ENCODE data around the gene PRELID2.
"Not testable (repeated sequence)": the region's sequence is repeated elsewhere in the genome, so short reads cannot be mapped to it uniquely, and the experiment has no call there.

Gene PRELID2

DNA sequence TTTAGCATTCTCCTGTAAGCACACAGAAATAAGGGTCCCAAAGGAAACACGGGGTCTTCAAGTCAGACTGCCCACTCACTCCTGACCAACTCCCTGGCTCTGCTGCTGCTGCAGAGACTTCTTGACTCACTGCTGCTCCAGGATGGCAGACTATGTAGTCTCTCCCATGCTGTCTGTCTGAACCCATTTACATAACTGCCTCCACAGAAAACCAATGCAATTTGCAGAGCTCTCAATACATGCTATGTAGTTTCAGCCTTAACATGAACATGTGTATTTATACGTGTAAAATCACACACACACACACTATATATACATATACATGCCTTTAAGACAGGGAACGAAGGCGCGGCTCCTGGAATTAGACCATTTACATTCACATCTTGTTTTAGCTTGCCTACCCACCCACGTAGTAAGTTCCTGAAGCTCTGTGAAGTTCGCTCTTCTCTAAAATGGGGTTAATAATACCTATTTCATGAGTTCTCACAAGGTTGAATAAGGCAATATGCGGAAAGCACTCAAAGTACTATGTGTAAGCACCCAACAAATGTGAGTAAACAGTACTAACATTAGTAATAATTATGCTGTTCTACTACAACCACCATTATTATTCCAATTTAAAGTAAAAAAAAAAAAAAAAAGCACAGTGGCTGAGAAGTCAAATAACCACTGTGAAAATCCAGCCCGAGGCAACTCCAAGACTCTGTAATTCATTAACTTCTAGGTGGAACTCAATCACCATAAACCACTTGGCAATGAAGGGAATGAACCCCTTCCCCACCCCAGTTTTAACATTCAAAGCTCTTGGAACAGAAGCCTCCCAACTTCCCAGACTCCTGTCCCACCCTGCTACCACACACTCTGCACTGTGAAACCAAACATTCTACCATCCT, 31.8 kb downstream of the PRELID2 start:
- TF ChIP-seq SP1 (IDR thresholded peaks at IDR 0.05) (no peak), FOXK2 (IDR thresholded peaks at IDR 0.05) (no peak), CTBP1 (IDR thresholded peaks at IDR 0.05; ENCODE audit: borderline replicate concordance) (no peak), BHLHE40 (IDR thresholded peaks at IDR 0.05; ENCODE audit: borderline replicate concordance) (no peak), L3MBTL2 (conservative IDR thresholded peaks at IDR 0.05) (no peak), PKNOX1 (IDR thresholded peaks at IDR 0.05) (no peak), TARDBP (IDR thresholded peaks at IDR 0.05) (no peak)
- DNase-seq (ENCODE audit: extremely low spot score) = no peak
- CTCF ChIA-PET = no interaction called here
- POLR2A ChIA-PET = no interaction called here

DNA sequence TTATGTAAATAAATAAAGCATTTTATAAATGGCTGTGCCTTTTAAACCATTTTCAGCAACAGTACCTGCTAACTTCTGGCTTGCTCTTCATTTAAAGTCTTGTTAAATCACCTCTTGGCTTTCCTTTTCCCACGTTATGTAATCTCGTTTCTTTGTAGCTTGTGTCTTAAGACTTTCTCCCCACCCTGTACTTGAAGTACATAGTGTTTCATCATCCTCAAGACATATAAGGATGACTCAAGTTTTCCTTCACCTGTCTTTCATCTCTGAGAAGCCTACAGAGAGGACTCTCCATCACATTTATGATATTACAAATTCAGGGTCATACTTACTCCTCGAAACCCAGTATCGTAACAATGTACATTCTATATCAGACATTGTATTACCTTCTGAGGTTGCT, 33.9 kb downstream of the PRELID2 start:
- ChIA-PET POLR2A (no interaction called here), CTCF (no interaction called here)
- TF ChIP-seq ZNF384 (IDR thresholded peaks at IDR 0.05) (no peak), FOXA1 (IDR thresholded peaks at IDR 0.05) (no peak), HDGF (IDR thresholded peaks at IDR 0.05; ENCODE audit: borderline replicate concordance) (no peak), TARDBP (IDR thresholded peaks at IDR 0.05) (no peak), LEF1 (IDR thresholded peaks at IDR 0.05; ENCODE audit: borderline replicate concordance) (no peak), ARNT (IDR thresholded peaks at IDR 0.05) (no peak), L3MBTL2 (conservative IDR thresholded peaks at IDR 0.05) (no peak), SUZ12 (IDR thresholded peaks at IDR 0.05) (no peak), PKNOX1 (IDR thresholded peaks at IDR 0.05) (no peak), BHLHE40 (IDR thresholded peaks at IDR 0.05; ENCODE audit: borderline replicate concordance) (no peak), SP1 (IDR thresholded peaks at IDR 0.05) (no peak)
- DNase-seq (ENCODE audit: extremely low spot score) = no peak

DNA sequence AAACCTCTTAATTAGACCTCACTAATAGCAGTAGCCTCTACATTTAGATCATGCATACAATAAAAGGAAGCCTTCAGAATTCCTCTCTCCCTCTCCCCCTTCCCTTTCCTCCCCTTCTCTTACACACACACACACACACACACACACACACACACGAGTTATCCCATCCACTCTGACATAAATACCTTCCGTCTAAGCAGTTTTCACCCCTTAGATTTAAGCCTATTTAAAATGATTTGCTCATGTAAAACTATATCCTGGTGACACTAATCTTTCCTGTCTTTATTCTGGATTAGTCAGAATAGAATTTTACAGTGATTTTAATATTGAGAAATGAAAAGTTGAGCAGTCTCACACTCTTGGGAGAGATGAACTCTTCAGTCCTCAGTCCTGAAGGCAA, 35.0 kb downstream of the PRELID2 start:
- POLR2A ChIA-PET = no interaction called here
- no peak for DNase-seq (ENCODE audit: extremely low spot score)
- CTCF ChIA-PET = no interaction called here
- TF ChIP-seq L3MBTL2 (conservative IDR thresholded peaks at IDR 0.05) = no peak
- no peak for TF ChIP-seq PKNOX1 (IDR thresholded peaks at IDR 0.05)
- no peak for TF ChIP-seq FOXK2 (IDR thresholded peaks at IDR 0.05)
- no peak for TF ChIP-seq FOXM1 (IDR thresholded peaks at IDR 0.05; ENCODE audit: borderline replicate concordance)
- no peak for TF ChIP-seq NFRKB (IDR thresholded peaks at IDR 0.05)
- no peak for TF ChIP-seq LEF1 (IDR thresholded peaks at IDR 0.05; ENCODE audit: borderline replicate concordance)
- TF ChIP-seq CTBP1 (IDR thresholded peaks at IDR 0.05; ENCODE audit: borderline replicate concordance) = no peak
- no peak for TF ChIP-seq FOXA1 (IDR thresholded peaks at IDR 0.05)
- TF ChIP-seq ELF4 (IDR thresholded peaks at IDR 0.05) = no peak
- no peak for TF ChIP-seq HDGF (IDR thresholded peaks at IDR 0.05; ENCODE audit: borderline replicate concordance)
- TF ChIP-seq ARNT (IDR thresholded peaks at IDR 0.05) = no peak
- TF ChIP-seq TARDBP (IDR thresholded peaks at IDR 0.05) = no peak
- no peak for TF ChIP-seq BHLHE40 (IDR thresholded peaks at IDR 0.05; ENCODE audit: borderline replicate concordance)
- no peak for TF ChIP-seq SP1 (IDR thresholded peaks at IDR 0.05)
- no peak for TF ChIP-seq ZNF384 (IDR thresholded peaks at IDR 0.05)
- no peak for TF ChIP-seq SUZ12 (IDR thresholded peaks at IDR 0.05)

DNA sequence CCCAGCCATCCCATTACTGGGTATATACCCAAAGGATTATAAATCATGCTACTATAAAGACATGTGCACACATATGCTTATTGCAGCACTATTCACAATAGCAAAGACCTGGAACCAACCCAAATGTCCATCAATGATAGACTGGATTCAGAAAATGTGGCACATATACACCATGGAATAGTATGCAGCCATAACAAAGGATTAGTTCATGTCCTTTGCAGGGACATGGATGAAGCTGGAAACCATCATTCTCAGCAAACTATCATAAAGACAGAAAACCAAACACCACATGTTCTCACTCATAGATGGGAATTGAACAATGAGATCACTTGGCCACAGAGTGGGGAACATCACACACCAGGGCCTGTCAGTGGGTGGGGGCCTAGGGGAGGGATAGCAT, 36.6 kb downstream of the PRELID2 start:
- DNase-seq (ENCODE audit: extremely low spot score); POLR2A ChIA-PET; CTCF ChIA-PET: not testable (repeated sequence)

- ChIA-PET POLR2A (no interaction called here), CTCF (no interaction called here)
- no peak for DNase-seq (ENCODE audit: extremely low spot score)
- TF ChIP-seq CTBP1 (IDR thresholded peaks at IDR 0.05; ENCODE audit: borderline replicate concordance) = no peak
- no peak for TF ChIP-seq FOXA1 (IDR thresholded peaks at IDR 0.05)
- no peak for TF ChIP-seq TARDBP (IDR thresholded peaks at IDR 0.05)
- TF ChIP-seq ARNT (IDR thresholded peaks at IDR 0.05) = no peak
- TF ChIP-seq NFRKB (IDR thresholded peaks at IDR 0.05) = no peak
- TF ChIP-seq BHLHE40 (IDR thresholded peaks at IDR 0.05; ENCODE audit: borderline replicate concordance) = no peak
- TF ChIP-seq FOXK2 (IDR thresholded peaks at IDR 0.05) = no peak
- no peak for TF ChIP-seq FOXM1 (IDR thresholded peaks at IDR 0.05; ENCODE audit: borderline replicate concordance)
These were observed 37.8 kb downstream of the PRELID2 start for GRCh38 chr5:145797336-145797735.

- CTCF ChIA-PET = no interaction called here
These were observed 38.8 kb downstream of the PRELID2 start for GRCh38 chr5:145796318-145796717.

More at GRCh38 chr5:145796318-145796717, 38.8 kb downstream of the PRELID2 start:
- no peak for DNase-seq (ENCODE audit: extremely low spot score)
- no peak for TF ChIP-seq FOXK2 (IDR thresholded peaks at IDR 0.05)
- no peak for TF ChIP-seq L3MBTL2 (conservative IDR thresholded peaks at IDR 0.05)
- no peak for TF ChIP-seq TARDBP (IDR thresholded peaks at IDR 0.05)
- TF ChIP-seq PKNOX1 (IDR thresholded peaks at IDR 0.05) = no peak
- no peak for TF ChIP-seq FOXA1 (IDR thresholded peaks at IDR 0.05)
- no peak for TF ChIP-seq FOXM1 (IDR thresholded peaks at IDR 0.05; ENCODE audit: borderline replicate concordance)
- POLR2A ChIA-PET = no interaction called here

Data from HEK293T (cell line).